Tibial artery (tissue), 4 donors: ENCODE measurements around the gene DNAI1.
A peak's percentile ranks its signal among the peaks of the same experiment; 100 is the strongest.

Source experiments
- DNase-seq, 2 donors: peaks; one replicate each; pipeline ENCODE4 v3.0.0-alpha.2; 2019
- H3K27ac ChIP-seq, 2 donors: fragments of 200-600 bp; sonication (generic) in 1 of 2; 1 replicate in 1 of 2; 2 replicates in 1 of 2; pipeline ENCODE4 v1.5.1; 2018 to 2019; ENCODE audit warnings: mild to moderate bottlenecking in 1 of 2
- H3K27me3 ChIP-seq, 2 donors: fragments of 200-600 bp; sonication (generic) in 1 of 2; one replicate each; pipeline versions ENCODE4 v1.5.1 to v1.6.0; 2016 to 2019
- H3K36me3 ChIP-seq, 3 donors: fragments of 200-600 bp; sonication (generic) in 2 of 3; one replicate each; pipeline ENCODE4 v1.5.1; 2016 to 2019; ENCODE audit warnings: mild to moderate bottlenecking in 2 of 3
- H3K4me1 ChIP-seq, 4 donors: fragments of 200-600 bp; sonication (generic) in 2 of 4; 1 replicate in 3 of 4; 2 replicates in 1 of 4; pipeline ENCODE4 v1.5.1; 2016 to 2019
- H3K4me3 ChIP-seq, 2 donors: fragments of 200-600 bp; sonication (generic) in 1 of 2; 1 replicate in 1 of 2; 2 replicates in 1 of 2; pipeline ENCODE4 v1.5.1; 2018 to 2019; ENCODE audit warnings: mild to moderate bottlenecking in 2 of 2
- H3K9me3 ChIP-seq, 3 donors: fragments of 200-600 bp; sonication (generic) in 1 of 3; one replicate each; pipeline ENCODE4 v1.5.1; 2016 to 2019
- CTCF ChIP-seq, 2 experiments: fragments of 200-600 bp in 1 of 2; fragments of 450-650 bp in 1 of 2; IDR thresholded peaks; one replicate each; pipeline ENCODE4 v1.5.1; 2017 to 2019; ENCODE audit warnings: antibody characterized with exemption in 2 of 2, mild to moderate bottlenecking in 1 of 2, moderate library complexity in 1 of 2
- intact Hi-C: fragments of 100-400 bp; cut with DNase I; formaldehyde crosslinking; loops from one replicate; pipeline ENCODE4 v1.15.0; 2023; ENCODE audit warnings: low total_unique reads

DNAI1 gene

GRCh38 chr9:34457266-34458012 is 1.2 kb upstream of the DNAI1 start:
- H3K27me3 ChIP-seq: no peaks in the 10 kb centered on the region
- no peak for TF ChIP-seq CTCF (IDR thresholded peaks at IDR 0.05)
- DNase-seq: peak; percentile 67 to 91
- H3K9me3 ChIP-seq: no peaks in the 10 kb centered on the region
- H3K27ac ChIP-seq: peak overlapping the region; percentile 67 to 81
- intact Hi-C loops: loop anchor here (5.0 to 10.0 kb wide), 2 partner anchors 65 to 157 kb away; partner anchors contain the start of genes ENHO and RPP25L
- no peaks in the 10 kb centered on the region for H3K36me3 ChIP-seq
- H3K4me3 ChIP-seq: peak overlapping the region; percentile 66 to 81
- H3K4me1 ChIP-seq: peaks cover 0 to 38% (median 21%) of the 10 kb centered on the region in 4 donors

GRCh38 chr9:34458959-34459340 is 345 bp downstream of the DNAI1 start:
- peak overlapping the region; percentile 66 to 81 for H3K4me3 ChIP-seq

GRCh38 chr9:34459356-34459755 is 751 bp downstream of the DNAI1 start:
- no peak for DNase-seq
- no peak overlapping the region for H3K4me3 ChIP-seq
- no peaks in the 10 kb centered on the region for H3K9me3 ChIP-seq
- no peaks in the 10 kb centered on the region for H3K27me3 ChIP-seq
- peaks cover 0 to 42% (median 24%) of the 10 kb centered on the region in 4 donors for H3K4me1 ChIP-seq
- intact Hi-C loops: loop anchor here (5.0 to 10.0 kb wide), 2 partner anchors 63 to 155 kb away; partner anchors contain the start of genes ENHO and RPP25L
- H3K27ac ChIP-seq: no peak overlapping the region
- TF ChIP-seq CTCF (IDR thresholded peaks at IDR 0.05): no peak
- no peaks in the 10 kb centered on the region for H3K36me3 ChIP-seq

More at GRCh38 chr9:34458959-34459340, 345 bp downstream of the DNAI1 start:
- Histone ChIP-seq H3K9me3 (no peaks in the 10 kb centered on the region), H3K4me1 (peaks cover 0 to 42% (median 24%) of the 10 kb centered on the region in 4 donors), H3K27me3 (no peaks in the 10 kb centered on the region), H3K36me3 (no peaks in the 10 kb centered on the region), H3K27ac (peak overlapping the region in 1 of 2 donors; percentile 29)
- DNase-seq: peak in 1 of 2 donors; percentile 28
- intact Hi-C loops: loop anchor here (5.0 to 10.0 kb wide), 2 partner anchors 63 to 156 kb away; partner anchors contain the start of genes ENHO and RPP25L
- no peak for TF ChIP-seq CTCF (IDR thresholded peaks at IDR 0.05)

GRCh38 chr9:34459941-34460340 is 1.3 kb downstream of the DNAI1 start:
- intact Hi-C loops: loop anchor here (5.0 to 10.0 kb wide), 2 partner anchors 62 to 155 kb away; partner anchors contain the start of genes ENHO and RPP25L

More at GRCh38 chr9:34459941-34460340, 1.3 kb downstream of the DNAI1 start:
- no peaks in the 10 kb centered on the region for H3K36me3 ChIP-seq
- no peaks in the 10 kb centered on the region for H3K9me3 ChIP-seq
- H3K4me1 ChIP-seq: peaks cover 0 to 36% (median 24%) of the 10 kb centered on the region in 4 donors
- no peak overlapping the region for H3K4me3 ChIP-seq
- no peak for TF ChIP-seq CTCF (IDR thresholded peaks at IDR 0.05)
- DNase-seq: no peak
- no peaks in the 10 kb centered on the region for H3K27me3 ChIP-seq
- no peak overlapping the region for H3K27ac ChIP-seq
